H1 (cell line): ENCODE data around the gene PIP4K2C. TPM values are rescaled to one million over a fixed set of nuclear protein-coding genes. Genes with fewer than 3 reads are reported as not detected.

Experiments used
- ASH2L ChIP-seq: fragments of 200-600, 300-600 bp; sonication (generic); IDR thresholded peaks from one replicate; pipeline ENCODE4 v1.7.1; 2017; ENCODE audit warnings: low read length
- BCL11A ChIP-seq, 2 experiments: IDR thresholded peaks; one replicate each; pipeline ENCODE4 v1.6.1; 2011; ENCODE audit warnings: low read depth in 2 of 2, low read length in 2 of 2, mild to moderate bottlenecking in 2 of 2
- BRCA1 ChIP-seq: IDR thresholded peaks from 2 replicates; pipeline ENCODE4 v1.6.1; 2012; ENCODE audit warnings: low read depth, low read length, improper control_type of control experiment
- CBX5 ChIP-seq: fragments of 300-800, 300-1000 bp; sonication (generic); IDR thresholded peaks from 2 replicates; pipeline ENCODE4 v1.7.1; 2016; ENCODE audit warnings: antibody characterized with exemption, low read length, low read depth
- EZH2 ChIP-seq: fragments of 200-600 bp; sonication (generic); IDR thresholded peaks from 2 replicates; pipeline ENCODE4 v1.7.1; 2012; ENCODE audit warnings: low read depth, mild to moderate bottlenecking, moderate library complexity, low read length, inconsistent platforms; ENCODE audit not compliant: severe bottlenecking
- GABPA ChIP-seq: IDR thresholded peaks from 2 replicates; pipeline ENCODE4 v1.6.1; 2011; ENCODE audit warnings: mild to moderate bottlenecking, low read length, moderate library complexity, borderline replicate concordance; ENCODE audit not compliant: insufficient read depth
- GTF2F1 ChIP-seq: IDR thresholded peaks from 2 replicates; pipeline ENCODE4 v1.6.1; 2012; ENCODE audit warnings: low read depth, low read length, improper control_type of control experiment, borderline replicate concordance
- JUND ChIP-seq: IDR thresholded peaks from 2 replicates; pipeline ENCODE4 v1.6.1; 2011; ENCODE audit warnings: mild to moderate bottlenecking, improper control_type of control experiment, low read length
- POLR2A ChIP-seq, 2 experiments: IDR thresholded peaks; 1 replicate in 1 of 2; 2 replicates in 1 of 2; pipeline ENCODE4 v1.6.1; 2011; ENCODE audit warnings: low read depth in 2 of 2, low read length in 2 of 2, mild to moderate bottlenecking in 2 of 2; ENCODE audit errors: control extremely low read depth in 1 of 2
- RBBP5 ChIP-seq: IDR thresholded peaks from 2 replicates; pipeline ENCODE4 v1.7.1; 2012; ENCODE audit warnings: low read depth, mild to moderate bottlenecking, inconsistent platforms, low read length, moderate library complexity, borderline replicate concordance
- RNF2 ChIP-seq: fragments of 200-900, 300-1000 bp; sonication (generic); IDR thresholded peaks from 2 replicates; pipeline ENCODE4 v1.7.1; 2016; ENCODE audit warnings: borderline replicate concordance, low read depth, mild to moderate bottlenecking, antibody characterized with exemption, low read length; ENCODE audit not compliant: poor library complexity, severe bottlenecking; ENCODE audit errors: missing control alignments
- RXRA ChIP-seq: IDR thresholded peaks from 2 replicates; pipeline ENCODE4 v1.6.1; 2011; ENCODE audit warnings: low read depth, mild to moderate bottlenecking, low read length, moderate library complexity; ENCODE audit not compliant: insufficient read depth
- SAP30 ChIP-seq: fragments of 300-600 bp; sonication (generic); IDR thresholded peaks from 2 replicates; pipeline ENCODE4 v1.7.1; 2012; ENCODE audit warnings: low read length, moderate library complexity, mild to moderate bottlenecking, inconsistent platforms; ENCODE audit not compliant: insufficient read depth, insufficient replicate concordance
- SIN3A ChIP-seq, 2 experiments: IDR thresholded peaks in 1 of 2; conservative IDR thresholded peaks in 1 of 2; 2 replicates each; pipeline ENCODE4 v1.6.1; 2011 to 2012; ENCODE audit warnings: low read length in 2 of 2, improper control_type of control experiment in 1 of 2, low read depth in 1 of 2, mild to moderate bottlenecking in 1 of 2
- SIX5 ChIP-seq: IDR thresholded peaks from 2 replicates; pipeline ENCODE4 v1.6.1; 2011; ENCODE audit warnings: mild to moderate bottlenecking, low read depth, low read length
- SP2 ChIP-seq: IDR thresholded peaks from 2 replicates; pipeline ENCODE4 v1.6.1; 2012; ENCODE audit warnings: mild to moderate bottlenecking, low read length, inconsistent platforms
- SUZ12 ChIP-seq: fragments of 200-600 bp; sonication (generic); IDR thresholded peaks from 2 replicates; pipeline ENCODE4 v1.6.1; 2012; ENCODE audit warnings: mild to moderate bottlenecking, inconsistent platforms, low read length, moderate library complexity, mixed read lengths
- TAF1 ChIP-seq: IDR thresholded peaks from 2 replicates; pipeline ENCODE4 v1.6.1; 2011; ENCODE audit warnings: mild to moderate bottlenecking, low read depth, low read length
- TAF7 ChIP-seq: optimal IDR thresholded peaks from 2 replicates; pipeline ENCODE3; 2011; ENCODE audit warnings: low read depth, mild to moderate bottlenecking, inconsistent platforms, low read length, moderate library complexity, borderline replicate concordance
- TBP ChIP-seq: IDR thresholded peaks from 2 replicates; pipeline ENCODE4 v1.6.1; 2011; ENCODE audit warnings: low read depth, low read length, improper control_type of control experiment
- TCF12 ChIP-seq: IDR thresholded peaks from 2 replicates; pipeline ENCODE4 v1.6.1; 2011; ENCODE audit warnings: low read depth, mild to moderate bottlenecking, low read length
- TEAD4 ChIP-seq: IDR thresholded peaks from 2 replicates; pipeline ENCODE4 v1.6.1; 2012; ENCODE audit warnings: low read depth, low read length, inconsistent platforms, mixed read lengths
- YY1 ChIP-seq: IDR thresholded peaks from 2 replicates; pipeline ENCODE4 v1.6.1; 2011; ENCODE audit warnings: low read depth, mild to moderate bottlenecking, low read length
- ZNF274 ChIP-seq: IDR thresholded peaks from 2 replicates; pipeline ENCODE4 v1.7.0; 2012; ENCODE audit warnings: low read length, borderline replicate concordance; ENCODE audit errors: extremely low read depth
- polyA plus RNA-seq, 7 experiments: library from polyadenylated mRNA; depleted of rRNA in 3 of 7; stranded (reverse) in 5 of 7; unstranded in 2 of 7; fragments of >200 nt in 5 of 7; fragments of 200-250 nt in 2 of 7; gene quantifications; 1 replicate in 5 of 7; 2 replicates in 1 of 7; 4 replicates in 1 of 7; pipeline versions ENCODE4 v1.2.1 to v1.2.3, GENCODE V29; 2011 to 2013; ENCODE audit warnings: missing spikeins in 2 of 7, mixed read lengths in 2 of 7
- total RNA-seq: library from RNA; stranded (reverse); fragmentation: NEBNext Ultra II Directional; extraction: Animal tissue kit (Norgen Biotek cat#: 25700); gene quantifications from 2 replicates; pipeline ENCODE4 v1.2.1, GENCODE V29; 2021

Gene PIP4K2C
- total and polyA plus RNA-seq, 2 of the 8 experiments (the other 6 are each of a cell fraction or from before 2014, with no cell fraction given): 25.0 to 27.1 TPM

GRCh38 chr12:57590864-57591781 is at the start of gene PIP4K2C (continued):
- TF ChIP-seq SUZ12 (no peak; the same call in 1 of the 2 replicates), EZH2 (peak; percentile 22), YY1 (peak; percentile 70; the same call in 1 of the 2 replicates), TBP (peak; percentile 59; the same call in 1 of the 2 replicates), SP2 (no peak), ZNF274 (no peak), BRCA1 (no peak), TCF12 (no peak), CBX5 (no peak), ASH2L (no peak), SIN3A (conservative IDR thresholded peaks at IDR 0.05 in 1 of 2, IDR thresholded peaks at IDR 0.05 in 1 of 2; ENCODE audit: low read depth in 1 of 2, low read length in 2 of 2) (peak; percentile 71 to 95; a peak in 3 of 4 replicates), RBBP5 (peak; percentile 91; the same call in 1 of the 2 replicates), SIX5 (no peak), POLR2A (IDR thresholded peaks at IDR 0.05; ENCODE audit: control extremely low read depth in 1 of 2, low read depth in 2 of 2, low read length in 2 of 2) (peak; percentile 42 to 67), SAP30 (no peak), TAF1 (peak; percentile 72), TAF7 (no peak), GABPA (no peak), TEAD4 (0 out of 2 replicates have a peak, but pooled peaks have one; percentile 22), BCL11A (IDR thresholded peaks at IDR 0.05; ENCODE audit: low read depth in 2 of 2, low read length in 2 of 2) (no peak), GTF2F1 (0 out of 2 replicates have a peak, but pooled peaks have one; percentile 26), RXRA (no peak), RNF2 (no peak), JUND (no peak)
